ENCODE measurements around the gene NMRK2.

Gene NMRK2

GRCh38 chr19:3981736-3982681, 49.1 kb downstream of the NMRK2 start:
- peak; percentile 34 for DNase-seq (ENCODE audit: low spot score)

GRCh38 chr19:3982701-3983541, 50.1 kb downstream of the NMRK2 start:
- DNase-seq (ENCODE audit: low spot score): peak; percentile 31

DNA sequence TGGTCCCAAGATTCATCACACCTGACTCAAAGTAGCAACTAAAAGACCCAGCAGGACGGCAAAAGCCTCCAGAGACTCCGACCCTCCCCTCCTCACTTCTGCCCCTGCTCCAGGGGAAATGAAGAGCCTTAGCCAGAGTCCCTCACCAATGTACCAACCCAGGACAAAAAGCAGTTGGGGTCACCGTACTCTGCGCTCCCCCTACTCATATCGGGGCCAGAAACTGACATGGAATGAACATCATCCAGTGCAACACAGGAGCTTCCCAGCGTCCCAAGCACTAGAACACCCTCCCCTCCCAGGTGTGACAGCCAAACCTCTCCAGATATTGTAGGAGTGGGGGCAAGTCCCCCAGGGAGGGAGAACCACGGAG, 50.7 kb downstream of the NMRK2 start:
- no peak for DNase-seq (ENCODE audit: low spot score)

- DNase-seq (ENCODE audit: low spot score): peak; percentile 69
These were observed 51.2 kb downstream of the NMRK2 start for GRCh38 chr19:3983936-3984583.

GRCh38 chr19:3984584-3984907, 51.7 kb downstream of the NMRK2 start:
- peak; percentile 49 for DNase-seq (ENCODE audit: low spot score)

- peak; percentile 89 for DNase-seq (ENCODE audit: low spot score)
These were observed 52.2 kb downstream of the NMRK2 start, which contains the start of gene EEF2 for GRCh38 chr19:3984908-3985642. EEF2 (minus strand) TSS chr19:3985463; CDS start chr19:3985380, 83 bp downstream.

DNA sequence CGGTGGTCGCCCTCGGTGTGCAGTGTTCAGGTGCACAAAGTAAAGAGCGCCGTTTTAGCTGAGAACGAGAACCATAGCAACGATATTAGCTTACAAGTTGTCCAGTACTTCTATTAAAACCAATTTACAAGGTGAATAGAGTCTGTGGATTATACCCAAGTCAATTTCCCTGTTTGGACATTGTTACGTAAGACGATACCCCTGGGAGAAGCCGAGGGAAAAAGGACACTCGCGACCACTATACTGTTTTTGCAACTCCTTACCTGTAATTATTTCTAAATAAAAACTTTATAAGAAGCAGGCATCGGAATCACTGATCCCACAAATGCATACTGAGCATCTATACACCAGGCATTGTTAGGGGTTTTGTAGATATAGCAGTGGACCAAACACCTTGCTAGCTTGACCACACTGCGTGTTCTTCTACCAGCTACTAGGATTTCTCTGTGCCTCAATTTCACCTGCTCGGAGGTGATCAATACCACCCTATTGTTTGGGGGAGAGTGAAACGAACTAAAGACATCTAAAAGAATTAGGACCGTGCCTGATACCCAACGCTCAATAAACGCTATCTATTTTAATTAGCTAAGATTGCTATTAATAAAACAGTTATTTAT, 52.9 kb downstream of the NMRK2 start:
- DNase-seq (ENCODE audit: low spot score): no peak

DNA sequence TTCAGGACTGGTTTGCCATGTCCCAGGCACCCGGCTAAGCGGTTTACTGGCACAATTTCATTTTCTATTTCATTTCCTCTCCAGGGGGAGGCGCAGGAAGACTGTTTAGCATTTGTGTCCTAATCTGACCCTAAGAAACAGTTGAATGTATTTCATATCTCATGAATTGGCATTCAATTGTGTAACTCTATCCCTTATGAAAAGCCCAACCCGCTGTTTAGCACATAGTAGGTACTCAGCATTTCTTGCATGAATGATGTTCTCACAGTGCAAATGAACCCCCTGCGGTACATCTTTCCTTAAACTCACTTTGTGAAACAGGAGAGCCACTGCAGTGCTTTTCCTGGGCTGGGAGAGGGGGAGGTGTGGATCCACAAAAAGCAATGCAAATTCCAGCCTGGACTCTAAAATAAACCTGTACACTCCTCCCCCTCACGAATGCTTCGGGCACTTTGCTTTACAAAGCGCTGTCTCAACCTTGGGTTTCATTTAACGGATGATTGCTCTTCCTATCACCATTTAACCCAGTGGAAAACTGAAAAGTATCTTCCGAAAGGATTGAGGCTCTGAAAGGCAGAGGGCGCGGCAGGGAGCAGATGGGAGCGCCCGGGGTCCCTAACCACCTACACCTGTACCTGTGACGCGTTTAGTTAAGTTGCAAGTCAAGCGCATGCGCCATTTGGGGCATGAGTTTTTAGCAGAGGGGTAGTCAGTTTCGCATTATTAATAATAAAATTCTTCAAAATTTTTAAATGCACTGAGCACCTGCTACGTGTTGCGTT, 53.6 kb downstream of the NMRK2 start:
- peak; percentile 93 for DNase-seq (ENCODE audit: low spot score)

GRCh38 chr19:3987619-3988371, 54.9 kb downstream of the NMRK2 start:
- DNase-seq (ENCODE audit: low spot score): peak; percentile 95

DNA sequence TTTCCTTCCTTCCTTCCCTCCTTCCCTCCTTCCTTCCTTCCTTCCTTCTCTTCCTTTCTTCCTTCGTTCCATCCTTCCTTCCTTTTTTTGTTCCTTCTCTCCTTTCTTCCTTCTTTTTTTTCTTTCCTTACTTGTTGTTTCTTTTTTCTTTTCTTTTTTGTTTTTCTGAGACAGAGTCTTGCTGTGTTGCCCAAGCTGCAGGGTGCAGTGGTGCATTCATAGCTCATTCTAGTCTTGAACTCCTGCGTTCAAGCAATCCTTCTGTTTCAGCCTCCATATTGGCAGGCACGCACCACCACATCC, 57.9 kb downstream of the NMRK2 start:
- no peak for DNase-seq (ENCODE audit: low spot score)
